Stimulated activated CD8-positive, alpha-beta memory T cell treated with anti-CD3 and anti-CD28 coated beads, Interleukin-12 subunit alpha, Interleukin-12 subunit beta, amount 100 ng/mL, for 24 hours (primary cell): ENCODE measurements around the gene RBM38.

Experiments
- DNase-seq: peaks from one replicate; pipeline ENCODE4 v3.0.0-alpha.2; 2020; ENCODE audit errors: extremely low read depth

RBM38 gene

GRCh38 chr20:57435498-57436222 lies 44.5 kb downstream of the RBM38 start:
- DNase-seq: no peak

- no peak for DNase-seq
These were observed 45.0 kb downstream of the RBM38 start for GRCh38 chr20:57436223-57436545.

GRCh38 chr20:57437267-57437666 lies 46.1 kb downstream of the RBM38 start:
- DNase-seq: no peak

- no peak for DNase-seq
These were observed 46.6 kb downstream of the RBM38 start for GRCh38 chr20:57437672-57438330.

GRCh38 chr20:57438552-57438951 lies 47.4 kb downstream of the RBM38 start:
- no peak for DNase-seq

- DNase-seq: no peak
These were observed 48.2 kb downstream of the RBM38 start for GRCh38 chr20:57439432-57439831.

- no peak for DNase-seq
These were observed 48.8 kb downstream of the RBM38 start for GRCh38 chr20:57439993-57440392.

- DNase-seq: no peak
These were observed 49.7 kb downstream of the RBM38 start for GRCh38 chr20:57440678-57441509.

GRCh38 chr20:57441510-57442154 lies 50.4 kb downstream of the RBM38 start:
- DNase-seq: no peak

GRCh38 chr20:57442158-57442887 lies 51.1 kb downstream of the RBM38 start:
- no peak for DNase-seq

- no peak for DNase-seq
These were observed 51.7 kb downstream of the RBM38 start for GRCh38 chr20:57442888-57443239.

GRCh38 chr20:57443349-57444265 lies 52.4 kb downstream of the RBM38 start:
- no peak for DNase-seq

- DNase-seq: no peak
These were observed 53.3 kb downstream of the RBM38 start for GRCh38 chr20:57444394-57445048.

GRCh38 chr20:57445298-57445697 lies 54.1 kb downstream of the RBM38 start:
- no peak for DNase-seq

GRCh38 chr20:57445774-57446173 lies 54.6 kb downstream of the RBM38 start:
- DNase-seq: no peak

GRCh38 chr20:57448764-57449354 lies 57.7 kb downstream of the RBM38 start:
- no peak for DNase-seq

GRCh38 chr20:57449398-57450354 lies 58.5 kb downstream of the RBM38 start:
- DNase-seq: no peak

GRCh38 chr20:57450419-57450818 lies 59.2 kb downstream of the RBM38 start:
- DNase-seq: no peak

GRCh38 chr20:57450931-57451330 lies 59.7 kb downstream of the RBM38 start:
- no peak for DNase-seq
